Hematopoietic multipotent progenitor cell treated with erythropoietin and hydrocortisone succinate and interleukin-3 and kit ligand, for 17 days (in vitro differentiated cells): ENCODE measurements around the gene RNF220.

Source experiments
- DNase-seq: peaks from one replicate; pipeline ENCODE4 v3.0.0-alpha.2; 2015; ENCODE audit warnings: low spot score

The RNF220 gene

DNA sequence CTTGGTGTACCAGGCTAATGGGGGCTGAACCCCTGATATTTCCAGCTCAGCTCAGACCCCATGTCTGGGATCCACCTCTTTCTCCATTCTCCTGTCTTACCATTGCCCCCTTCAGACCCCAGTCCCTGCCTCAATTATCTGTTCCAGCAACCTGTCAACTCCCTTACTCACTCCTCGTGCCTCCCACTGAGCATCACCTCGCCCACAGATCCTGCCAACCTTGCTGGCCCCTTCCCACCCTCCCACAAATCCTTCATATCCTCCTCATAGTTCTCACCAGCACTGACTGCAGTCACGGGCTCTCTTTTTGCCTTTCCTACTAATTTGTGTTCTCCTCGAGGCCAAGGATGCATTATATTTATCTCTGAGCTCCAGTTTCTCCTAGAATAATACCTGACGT, 206.4 kb downstream of the RNF220 start:
- DNase-seq = no peak

GRCh38 chr1:44611866-44612265, 206.8 kb downstream of the RNF220 start:
- DNase-seq = no peak

DNA sequence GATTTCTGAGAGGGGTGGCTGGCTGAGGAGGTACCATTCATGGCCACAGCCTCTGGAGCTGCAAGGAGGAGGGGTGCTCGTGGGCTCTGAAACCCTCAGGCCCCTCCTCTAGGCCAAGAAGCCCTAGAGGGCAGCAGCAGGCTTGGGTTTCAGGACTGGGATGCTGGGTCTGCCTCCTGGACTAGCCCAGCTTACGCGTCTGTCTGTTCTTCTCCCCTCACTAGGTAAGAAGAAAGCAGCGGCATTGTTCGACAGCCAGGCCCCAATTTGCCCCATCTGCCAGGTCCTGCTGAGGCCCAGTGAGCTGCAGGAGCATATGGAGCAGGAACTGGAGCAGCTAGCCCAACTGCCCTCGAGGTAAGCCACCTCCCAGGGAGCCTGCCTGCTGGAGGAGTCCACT, 208.9 kb downstream of the RNF220 start:
- DNase-seq = no peak

- no peak for DNase-seq
Observed at GRCh38 chr1:44616284-44616990, 211.4 kb downstream of the RNF220 start.

GRCh38 chr1:44616991-44617702, 212.1 kb downstream of the RNF220 start:
- no peak for DNase-seq

DNA sequence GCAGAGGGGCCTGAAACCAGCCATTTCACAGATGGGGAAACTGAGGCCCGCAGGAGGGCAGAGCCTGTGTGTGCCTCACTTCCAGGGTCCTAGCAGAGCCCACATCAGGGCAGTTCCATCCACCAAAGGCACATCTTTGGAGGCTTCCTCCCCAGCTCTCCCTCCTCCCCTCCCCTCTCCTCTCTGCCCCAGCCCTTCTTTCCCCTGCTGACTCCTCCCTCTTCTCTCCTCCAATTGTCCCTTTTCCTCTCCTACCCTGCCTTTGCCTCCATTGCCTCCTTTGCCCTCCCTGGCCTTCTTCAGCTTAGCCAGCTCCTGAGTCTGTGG, 212.6 kb downstream of the RNF220 start:
- DNase-seq = no peak

- no peak for DNase-seq
Observed at GRCh38 chr1:44619261-44619900, 214.3 kb downstream of the RNF220 start.

- DNase-seq = no peak
Observed at GRCh38 chr1:44620072-44620471, 215.0 kb downstream of the RNF220 start.

GRCh38 chr1:44621841-44622286, 216.8 kb downstream of the RNF220 start:
- no peak for DNase-seq

GRCh38 chr1:44624268-44624901, 219.3 kb downstream of the RNF220 start:
- no peak for DNase-seq

DNA sequence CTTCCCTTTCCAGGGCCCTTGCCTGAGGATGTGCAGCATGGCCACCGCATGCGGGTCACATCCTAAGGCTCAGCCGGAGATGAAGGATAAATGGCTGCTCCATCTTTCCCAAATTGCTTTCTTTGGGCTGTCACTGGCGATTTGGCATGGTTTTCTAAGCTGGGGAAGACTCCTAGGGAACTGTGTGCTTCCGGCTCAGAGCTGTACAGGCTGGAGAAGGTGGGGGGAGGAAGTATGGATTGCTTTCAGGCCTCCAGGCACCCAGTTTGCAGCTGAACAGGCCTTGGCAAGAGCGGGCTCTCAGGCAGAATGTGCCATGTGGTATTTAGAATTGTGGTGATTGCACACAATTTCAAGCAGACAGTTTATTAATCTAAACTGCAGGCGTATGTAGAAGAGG, 220.3 kb downstream of the RNF220 start:
- no peak for DNase-seq

DNA sequence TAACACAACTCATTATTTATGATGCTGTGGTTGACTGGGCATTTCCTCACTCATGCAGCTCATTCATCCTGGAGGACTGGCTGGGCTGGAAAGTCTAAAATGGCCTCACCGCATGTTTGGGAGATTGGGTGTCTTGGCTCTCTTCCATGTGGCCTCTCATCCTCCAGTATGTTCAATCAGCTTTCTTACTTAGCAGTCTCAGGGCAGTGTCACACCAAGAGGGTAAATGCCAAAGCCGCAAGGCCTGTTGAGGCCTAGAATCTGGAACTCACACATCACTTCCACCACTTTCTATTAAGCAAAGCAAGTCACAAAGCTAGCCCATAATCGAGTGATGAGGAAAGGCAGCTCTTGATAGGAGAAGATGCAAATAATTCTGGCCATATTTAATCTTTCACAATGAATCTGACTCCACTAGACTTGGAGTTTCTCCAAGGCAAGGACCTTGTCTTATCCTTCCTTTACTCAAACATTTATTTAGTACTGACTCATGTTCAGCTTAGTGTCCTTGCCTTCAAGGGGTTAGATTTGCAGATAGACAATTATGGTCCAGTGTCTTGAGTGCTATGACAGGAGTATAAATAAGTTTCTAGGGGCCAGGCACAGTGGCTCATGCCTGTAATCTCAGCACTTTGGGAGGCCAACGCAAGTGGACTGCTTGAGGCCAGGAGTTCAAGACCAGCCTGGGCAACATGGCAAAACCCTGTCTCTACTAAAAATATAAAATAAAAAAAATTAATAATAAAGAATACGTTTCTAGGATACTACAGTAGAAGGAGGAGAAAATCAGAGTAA, 224.1 kb downstream of the RNF220 start:
- DNase-seq = no peak

DNA sequence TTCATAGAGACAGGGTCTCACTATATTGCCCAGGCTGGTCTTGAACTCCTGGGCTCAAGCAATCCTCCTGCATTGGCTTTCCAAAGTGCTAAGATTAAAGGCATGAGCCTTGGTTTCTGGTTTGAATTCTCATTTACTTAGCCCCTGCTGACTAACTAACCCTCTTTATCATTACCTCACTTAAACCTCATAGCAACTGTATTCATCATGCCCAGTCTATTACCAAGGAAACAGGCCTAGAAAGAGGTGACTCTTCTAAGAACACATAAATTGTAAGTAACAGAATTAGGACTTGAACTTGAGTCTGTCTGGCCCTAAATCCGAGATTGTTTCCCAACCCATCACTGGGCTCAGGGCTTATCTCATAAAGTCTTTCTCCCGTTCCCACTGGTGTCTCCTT, 225.1 kb downstream of the RNF220 start:
- DNase-seq = no peak

- DNase-seq = no peak
Observed at GRCh38 chr1:44631333-44631646, 226.2 kb downstream of the RNF220 start.

- peak; percentile 83 for DNase-seq
Observed at GRCh38 chr1:44631647-44632539, 226.8 kb downstream of the RNF220 start.

DNA sequence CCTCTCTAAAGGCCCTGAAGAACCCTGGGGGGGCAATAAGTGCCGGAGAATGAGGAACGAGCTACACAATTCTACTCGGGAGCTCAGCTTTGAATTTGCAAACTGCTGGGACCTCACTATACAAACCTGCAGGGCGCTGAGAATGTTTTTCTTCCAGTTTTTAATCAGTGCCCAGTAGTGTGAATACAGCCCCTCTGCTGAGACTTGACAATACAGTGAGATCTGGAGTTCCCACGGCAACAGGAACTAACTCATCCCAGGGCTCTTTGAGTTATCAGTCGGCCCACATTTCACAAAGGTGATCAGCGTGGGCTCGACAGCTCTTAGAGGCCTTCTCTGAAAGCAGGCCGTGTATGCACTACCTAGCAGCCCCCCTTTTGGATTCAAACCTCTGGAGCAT, 227.5 kb downstream of the RNF220 start:
- DNase-seq = peak; percentile 55

DNA sequence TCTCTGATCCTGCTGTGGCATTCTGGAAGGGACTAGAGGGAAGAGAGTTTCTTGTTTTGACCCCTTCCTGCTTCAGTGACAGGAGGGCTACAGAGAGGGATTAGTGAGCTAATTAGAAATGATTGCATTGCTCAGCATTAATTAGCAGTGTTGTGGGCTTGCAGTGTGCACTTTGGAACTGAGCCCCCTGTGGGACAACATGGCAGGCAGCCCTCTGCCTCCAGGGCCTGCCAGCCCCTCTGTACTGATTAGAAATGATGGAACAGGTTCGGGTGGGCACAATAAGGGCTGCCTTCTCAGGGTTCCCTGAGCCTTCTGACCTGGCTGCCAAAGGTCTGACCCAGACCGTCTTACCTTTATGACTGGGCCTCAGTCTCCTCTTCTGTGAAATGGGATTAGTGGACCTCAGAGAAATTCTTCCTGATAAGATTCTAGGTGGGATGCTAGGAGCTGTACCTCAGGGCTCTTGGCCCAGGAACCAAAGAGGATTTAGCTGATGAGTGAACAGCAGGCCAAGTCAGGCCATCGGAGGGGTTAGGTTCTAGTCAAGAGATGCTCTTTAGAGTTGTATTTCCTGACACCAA, 229.6 kb downstream of the RNF220 start:
- no peak for DNase-seq

- DNase-seq = no peak
Observed at GRCh38 chr1:44635439-44635838, 230.4 kb downstream of the RNF220 start.

DNA sequence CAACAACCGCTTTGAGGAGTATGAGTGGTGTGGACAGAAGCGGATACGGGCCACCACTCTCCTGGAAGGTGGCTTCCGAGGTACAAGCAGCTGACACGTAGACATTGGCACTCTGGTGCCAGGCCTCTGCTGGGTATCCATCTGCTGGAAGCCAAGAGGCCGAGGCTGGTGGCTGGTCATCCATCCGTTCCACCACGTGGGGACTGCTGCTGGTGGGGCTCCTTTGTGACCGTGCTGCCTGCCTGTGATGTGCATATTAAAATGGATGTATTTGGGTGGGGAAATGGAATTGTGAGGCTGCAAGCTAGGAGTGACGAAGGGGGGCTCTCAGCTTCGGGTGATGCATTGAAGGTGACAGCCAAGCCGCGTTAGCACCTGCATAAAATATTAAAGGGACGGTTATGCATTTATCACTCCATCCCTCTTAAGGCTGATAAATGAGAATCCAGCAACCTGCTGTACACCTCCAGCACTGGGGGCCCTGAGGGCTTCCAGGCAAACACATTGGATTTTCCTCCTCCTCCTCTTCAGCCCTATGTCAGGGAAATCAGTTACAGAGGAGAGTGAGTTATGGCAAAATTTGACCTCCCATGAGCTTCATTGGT, 231.1 kb downstream of the RNF220 start:
- DNase-seq = no peak
